Endothelial cell of umbilical vein (primary cell): ENCODE measurements around the gene PPIL1.

ENCODE experiments used
- CTCF ChIP-seq, 2 donors: IDR thresholded peaks; 1 replicate in 1 of 2; 2 replicates in 1 of 2; pipeline ENCODE4 v1.5.1; 2011; ENCODE audit warnings: low read length in 2 of 2, mild to moderate bottlenecking in 2 of 2, moderate library complexity in 2 of 2, control low read depth in 1 of 2, inconsistent platforms in 1 of 2, low read depth in 1 of 2; ENCODE audit not compliant: insufficient read depth in 1 of 2; ENCODE audit errors: extremely low read depth in 1 of 2
- EZH2 ChIP-seq: IDR thresholded peaks from 2 replicates; pipeline ENCODE4 v1.6.1; 2012; ENCODE audit warnings: borderline replicate concordance, low read depth, mild to moderate bottlenecking, moderate library complexity, low read length, inconsistent platforms; ENCODE audit not compliant: severe bottlenecking
- MAX ChIP-seq: IDR thresholded peaks from 2 replicates; pipeline ENCODE4 v1.6.1; 2011; ENCODE audit not compliant: insufficient read depth, insufficient read length
- POLR2A ChIP-seq: IDR thresholded peaks from 2 replicates; pipeline ENCODE4 v1.6.1; 2012; ENCODE audit warnings: low read depth, mild to moderate bottlenecking, control low read depth, low read length
- POLR2AphosphoS5 ChIP-seq: IDR thresholded peaks from 2 replicates; pipeline ENCODE4 v1.6.1; 2012; ENCODE audit warnings: low read depth, mild to moderate bottlenecking, control low read depth, low read length, moderate library complexity; ENCODE audit not compliant: insufficient read depth

DNA sequence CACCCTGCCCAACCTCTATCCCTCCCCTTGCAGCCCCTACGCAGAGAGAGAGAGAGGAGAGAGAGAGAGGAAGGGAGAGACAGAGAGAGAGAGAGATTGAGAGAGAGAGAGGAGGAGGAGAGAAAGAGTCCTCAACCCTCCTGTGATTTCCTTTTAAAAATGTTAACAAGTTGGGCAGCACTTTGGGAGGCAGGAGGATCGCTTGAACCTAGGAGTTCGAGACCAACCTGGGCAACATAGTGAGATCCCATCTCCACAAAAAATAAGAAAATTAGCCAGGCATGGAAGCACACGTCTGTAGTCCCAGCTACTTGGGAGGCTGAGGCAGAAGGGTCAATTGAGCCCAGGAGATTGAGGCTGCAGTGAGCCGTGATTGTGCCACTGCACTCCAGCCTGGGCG, 65.4 kb downstream of the PPIL1 start:
- TF ChIP-seq POLR2A, result no peak
- no peak for TF ChIP-seq CTCF (IDR thresholded peaks at IDR 0.05; ENCODE audit: extremely low read depth in 1 of 2, insufficient read depth in 1 of 2, low read depth in 1 of 2, low read length in 2 of 2)
- TF ChIP-seq EZH2, result no peak
- TF ChIP-seq MAX, result no peak
- no peak for TF ChIP-seq POLR2AphosphoS5
